H1 (cell line): ENCODE data around the gene GRID2. TPM values are rescaled to one million over a fixed set of nuclear protein-coding genes. Genes with fewer than 3 reads are reported as not detected.

Experiments
- CTCF ChIA-PET: fragments of 300-600 bp; sonication (Branson Sonifier 250); formaldehyde crosslinking; loops from one replicate; lab custom pipeline; 2021; ENCODE audit not compliant: partially characterized antibody; lab: Charles Lee
- POLR2A ChIA-PET: fragments of 300-600 bp; sonication (Branson Sonifier 250); formaldehyde crosslinking; loops from one replicate; lab custom pipeline; 2021; ENCODE audit warnings: inconsistent platforms; ENCODE audit not compliant: partially characterized antibody; lab: Charles Lee
- DNase-seq, 2 experiments: peaks; one replicate each; pipeline versions ENCODE4 v3.0.0 to v3.0.0-alpha.2; 2010 to 2022; ENCODE audit warnings: low spot score in 2 of 2, low read depth in 1 of 2, mixed read lengths in 1 of 2
- FAIRE-seq: peaks from 2 replicates; lab custom pipeline; 2011; peaks lifted over from hg19 to GRCh38; lab: Jason Lieb, UNC
- H2AFZ ChIP-seq: 2 replicates; pipeline ENCODE4 v1.8.1; 2012; ENCODE audit warnings: low read length, inconsistent platforms
- H2AK5ac ChIP-seq: 2 replicates; pipeline ENCODE4 v1.6.1; 2013; ENCODE audit warnings: low read depth, low read length
- H2BK120ac ChIP-seq: replicated peaks from 2 replicates; pipeline ENCODE3; 2013; ENCODE audit warnings: low read depth, low read length, inconsistent platforms
- H2BK12ac ChIP-seq: 2 replicates; pipeline ENCODE4 v1.6.1; 2013; ENCODE audit warnings: low read depth, low read length
- H2BK15ac ChIP-seq: 2 replicates; pipeline ENCODE4 v1.6.1; 2013; ENCODE audit warnings: low read length
- H2BK20ac ChIP-seq: 2 replicates; pipeline ENCODE4 v1.6.1; 2013; ENCODE audit warnings: low read length
- H2BK5ac ChIP-seq: 2 replicates; pipeline ENCODE4 v1.6.1; 2013; ENCODE audit warnings: low read depth, low read length
- H3K14ac ChIP-seq: 2 replicates; pipeline ENCODE4 v1.6.1; 2013; ENCODE audit warnings: inconsistent platforms; ENCODE audit not compliant: insufficient read length
- H3K18ac ChIP-seq: 2 replicates; pipeline ENCODE4 v1.6.1; 2013; ENCODE audit warnings: low read length; ENCODE audit errors: extremely low read depth
- H3K23ac ChIP-seq: 2 replicates; pipeline ENCODE4 v1.6.1; 2013; ENCODE audit warnings: inconsistent platforms; ENCODE audit not compliant: insufficient read length
- H3K23me2 ChIP-seq: 2 replicates; pipeline ENCODE4 v1.6.1; 2013; ENCODE audit warnings: low read depth, low read length
- H3K27ac ChIP-seq: 2 replicates; pipeline ENCODE4 v1.6.1; 2011; ENCODE audit warnings: low read depth, low read length, inconsistent platforms
- H3K27me3 ChIP-seq, 4 experiments: replicated peaks in 1 of 4; 1 replicate in 1 of 4; 2 replicates in 3 of 4; pipeline versions ENCODE4 v1.6.1 to v1.8.1; 2011 to 2013; ENCODE audit warnings: low read length in 3 of 4, mild to moderate bottlenecking in 3 of 4, inconsistent platforms in 2 of 4, mixed read lengths in 2 of 4, moderate library complexity in 1 of 4; ENCODE audit not compliant: control insufficient read depth in 3 of 4, insufficient read depth in 3 of 4; ENCODE audit errors: extremely low read depth in 1 of 4
- H3K36me3 ChIP-seq, 4 experiments: 2 replicates each; pipeline versions ENCODE4 v1.6.1 to v1.8.1; 2011 to 2013; ENCODE audit warnings: mild to moderate bottlenecking in 4 of 4, low read length in 3 of 4, moderate library complexity in 2 of 4, control low read depth in 1 of 4, inconsistent platforms in 1 of 4; ENCODE audit not compliant: insufficient read depth in 4 of 4, control insufficient read depth in 2 of 4
- H3K4ac ChIP-seq: replicated peaks from 2 replicates; pipeline ENCODE3; 2013; ENCODE audit warnings: low read length, low read depth, mixed read lengths, inconsistent platforms; ENCODE audit not compliant: insufficient read length
- H3K4me1 ChIP-seq, 4 experiments: replicated peaks in 1 of 4; 1 replicate in 1 of 4; 2 replicates in 3 of 4; pipeline versions ENCODE4 v1.6.1 to v1.8.1; 2011 to 2013; ENCODE audit warnings: low read length in 3 of 4, inconsistent platforms in 2 of 4, mixed read lengths in 1 of 4; ENCODE audit not compliant: insufficient read depth in 4 of 4, control insufficient read depth in 3 of 4
- H3K4me2 ChIP-seq, 2 experiments: 2 replicates each; pipeline versions ENCODE4 v1.6.1 to v1.8.1; 2011 to 2013; ENCODE audit warnings: low read depth in 2 of 2, low read length in 2 of 2, control low read depth in 1 of 2, inconsistent platforms in 1 of 2, mild to moderate bottlenecking in 1 of 2; ENCODE audit not compliant: insufficient read depth in 1 of 2
- H3K4me3 ChIP-seq, 4 experiments: fragments of 200-600, 300-600 bp in 1 of 4; sonication (generic), shearing (Covaris generic), sonication (Bioruptor Twin) in 1 of 4; 2 replicates each; pipeline versions ENCODE4 v1.5.1 to v1.8.1; 2011 to 2016; ENCODE audit warnings: low read length in 4 of 4, low read depth in 3 of 4, control low read depth in 2 of 4, inconsistent platforms in 2 of 4, mild to moderate bottlenecking in 2 of 4, mixed read lengths in 1 of 4, moderate library complexity in 1 of 4; ENCODE audit not compliant: insufficient read depth in 2 of 4; ENCODE audit errors: extremely low read depth in 1 of 4
- H3K56ac ChIP-seq: replicated peaks from 2 replicates; pipeline ENCODE3; 2013; ENCODE audit warnings: low read depth, mild to moderate bottlenecking, mixed read lengths, low read length, inconsistent platforms; ENCODE audit not compliant: insufficient read length
- H3K79me1 ChIP-seq: 2 replicates; pipeline ENCODE4 v1.6.1; 2013; ENCODE audit warnings: low read depth, low read length, control low read depth
- H3K79me2 ChIP-seq, 2 experiments: 2 replicates each; pipeline versions ENCODE4 v1.6.1 to v1.8.1; 2012 to 2013; ENCODE audit warnings: low read length in 2 of 2, mild to moderate bottlenecking in 2 of 2, inconsistent platforms in 1 of 2; ENCODE audit not compliant: insufficient read depth in 2 of 2, control insufficient read depth in 1 of 2
- H3K9ac ChIP-seq, 4 experiments: replicated peaks in 1 of 4; 1 replicate in 1 of 4; 2 replicates in 3 of 4; pipeline versions ENCODE4 v1.6.1 to v1.8.1; 2011 to 2013; ENCODE audit warnings: low read depth in 3 of 4, low read length in 3 of 4, control low read depth in 2 of 4, mild to moderate bottlenecking in 2 of 4, moderate library complexity in 2 of 4, inconsistent platforms in 1 of 4; ENCODE audit errors: extremely low read depth in 1 of 4
- H3K9me3 ChIP-seq, 2 experiments: 2 replicates each; pipeline versions ENCODE4 v1.6.1 to v1.8.1; 2012 to 2013; ENCODE audit warnings: mild to moderate bottlenecking in 2 of 2, moderate library complexity in 2 of 2, control low read depth in 1 of 2, inconsistent platforms in 1 of 2, low read depth in 1 of 2, low read length in 1 of 2, mixed read lengths in 1 of 2; ENCODE audit not compliant: insufficient read depth in 2 of 2
- H4K20me1 ChIP-seq, 2 experiments: replicated peaks in 1 of 2; 2 replicates each; pipeline versions ENCODE3 to v1.8.1; 2011 to 2013; ENCODE audit warnings: inconsistent platforms in 2 of 2, low read length in 2 of 2, mild to moderate bottlenecking in 1 of 2; ENCODE audit not compliant: insufficient read depth in 2 of 2, control insufficient read depth in 1 of 2
- H4K5ac ChIP-seq: 2 replicates; pipeline ENCODE4 v1.6.1; 2013; ENCODE audit warnings: low read length, low read depth, mixed read lengths, inconsistent platforms; ENCODE audit not compliant: insufficient read length
- H4K8ac ChIP-seq: 2 replicates; pipeline ENCODE4 v1.8.0; 2013; ENCODE audit warnings: mild to moderate bottlenecking, moderate library complexity, low read length, inconsistent platforms; ENCODE audit not compliant: insufficient read depth; ENCODE audit errors: extremely low read depth
- H4K91ac ChIP-seq: replicated peaks from 2 replicates; pipeline ENCODE3; 2013; ENCODE audit warnings: low read length, mixed read lengths, inconsistent platforms; ENCODE audit not compliant: insufficient read length
- ATF3 ChIP-seq: IDR thresholded peaks from 2 replicates; pipeline ENCODE4 v1.6.1; 2011; ENCODE audit warnings: low read depth, mild to moderate bottlenecking, low read length; ENCODE audit not compliant: insufficient read depth
- CEBPB ChIP-seq: IDR thresholded peaks from 2 replicates; pipeline ENCODE4 v1.6.1; 2012; ENCODE audit warnings: low read depth, low read length
- GABPA ChIP-seq: IDR thresholded peaks from 2 replicates; pipeline ENCODE4 v1.6.1; 2011; ENCODE audit warnings: mild to moderate bottlenecking, low read length, moderate library complexity, borderline replicate concordance; ENCODE audit not compliant: insufficient read depth
- GTF2F1 ChIP-seq: IDR thresholded peaks from 2 replicates; pipeline ENCODE4 v1.6.1; 2012; ENCODE audit warnings: low read depth, low read length, improper control_type of control experiment, borderline replicate concordance
- HDAC6 ChIP-seq: IDR thresholded peaks from one replicate; pipeline ENCODE4 v1.7.1; 2012; ENCODE audit warnings: low read depth, mild to moderate bottlenecking, inconsistent platforms, low read length, moderate library complexity
- JUND ChIP-seq: IDR thresholded peaks from 2 replicates; pipeline ENCODE4 v1.6.1; 2011; ENCODE audit warnings: mild to moderate bottlenecking, improper control_type of control experiment, low read length
- MAFK ChIP-seq: IDR thresholded peaks from 2 replicates; pipeline ENCODE4 v1.6.1; 2012; ENCODE audit warnings: low read depth, mild to moderate bottlenecking, improper control_type of control experiment, low read length
- RNF2 ChIP-seq: fragments of 200-900, 300-1000 bp; sonication (generic); IDR thresholded peaks from 2 replicates; pipeline ENCODE4 v1.7.1; 2016; ENCODE audit warnings: borderline replicate concordance, low read depth, mild to moderate bottlenecking, antibody characterized with exemption, low read length; ENCODE audit not compliant: poor library complexity, severe bottlenecking; ENCODE audit errors: missing control alignments
- SAP30 ChIP-seq: fragments of 300-600 bp; sonication (generic); IDR thresholded peaks from 2 replicates; pipeline ENCODE4 v1.7.1; 2012; ENCODE audit warnings: low read length, moderate library complexity, mild to moderate bottlenecking, inconsistent platforms; ENCODE audit not compliant: insufficient read depth, insufficient replicate concordance
- SP2 ChIP-seq: IDR thresholded peaks from 2 replicates; pipeline ENCODE4 v1.6.1; 2012; ENCODE audit warnings: mild to moderate bottlenecking, low read length, inconsistent platforms
- SP4 ChIP-seq: IDR thresholded peaks from 2 replicates; pipeline ENCODE4 v1.6.1; 2012; ENCODE audit warnings: low read length, inconsistent platforms
- TAF7 ChIP-seq: optimal IDR thresholded peaks from 2 replicates; pipeline ENCODE3; 2011; ENCODE audit warnings: low read depth, mild to moderate bottlenecking, inconsistent platforms, low read length, moderate library complexity, borderline replicate concordance
- WGBS, 2 experiments: shearing (Covaris generic) in 1 of 2; methylation state at CpG; one replicate each; pipeline versions ENCODE4 v1.1.6 to v1.1.7; 2013 to 2015; ENCODE audit warnings: low lambda C conversion rate in 2 of 2, mixed read lengths in 2 of 2, inconsistent platforms in 1 of 2, low coverage in 1 of 2, missing lambda C conversion rate in 1 of 2; ENCODE audit not compliant: insufficient replicate concordance in 2 of 2, insufficient coverage in 1 of 2, insufficient read length in 1 of 2; ENCODE audit errors: extremely low coverage in 1 of 2, missing lambda C conversion rate in 1 of 2; 5-methylcytosine and 5-hydroxymethylcytosine counted together
- polyA plus RNA-seq, 7 experiments: library from polyadenylated mRNA; depleted of rRNA in 3 of 7; stranded (reverse) in 5 of 7; unstranded in 2 of 7; fragments of >200 nt in 5 of 7; fragments of 200-250 nt in 2 of 7; gene quantifications; 1 replicate in 5 of 7; 2 replicates in 1 of 7; 4 replicates in 1 of 7; pipeline versions ENCODE4 v1.2.1 to v1.2.3, GENCODE V29; 2011 to 2013; ENCODE audit warnings: missing spikeins in 2 of 7, mixed read lengths in 2 of 7
- total RNA-seq: library from RNA; stranded (reverse); fragmentation: NEBNext Ultra II Directional; extraction: Animal tissue kit (Norgen Biotek cat#: 25700); gene quantifications from 2 replicates; pipeline ENCODE4 v1.2.1, GENCODE V29; 2021

The GRID2 gene
- total and polyA plus RNA-seq, 2 of the 8 experiments (the other 6 are each of a cell fraction or from before 2014, with no cell fraction given) = 31.1 to 81.9 TPM

- Histone ChIP-seq H3K79me2 (no peaks in the 10 kb centered on the region), H3K36me3 (peaks cover 0 to 2% (median 0%) of the 10 kb centered on the region in 4 experiments; a peak in 1 of 8 replicates), H3K4me3 (no peak overlapping the region), H2BK5ac (no peak overlapping the region), H3K27ac (no peak overlapping the region), H3K14ac (no peak overlapping the region), H2BK20ac (no peak overlapping the region), H2BK12ac (no peak overlapping the region), H2BK120ac (no peak overlapping the region), H3K9ac (no peak overlapping the region), H3K4ac (no peak overlapping the region), H3K4me1 (peaks cover 0 to 3% (median 0%) of the 10 kb centered on the region in 4 experiments; a peak in 2 of 7 replicates), H4K20me1 (no peaks in the 10 kb centered on the region), H3K4me2 (no peak overlapping the region), H4K8ac (no peak overlapping the region), H3K56ac (no peak overlapping the region), H3K18ac (no peak overlapping the region), H2AFZ (no peak overlapping the region), H3K23ac (no peak overlapping the region), H3K23me2 (no peaks in the 10 kb centered on the region), H4K91ac (no peak overlapping the region), H3K9me3 (no peaks in the 10 kb centered on the region), H2BK15ac (no peak overlapping the region), H4K5ac (no peak overlapping the region), H3K27me3 (no peaks in the 10 kb centered on the region), H2AK5ac (no peak overlapping the region), H3K79me1 (no peaks in the 10 kb centered on the region)
- ChIA-PET CTCF (interaction anchor here (1.1 to 1.8 kb wide), 4 partner anchors 9 to 66 kb away, joined by 3 to 4 read pairs (median 3); no protein-coding TSS in a partner anchor), POLR2A (no interaction called here)
- no peak for DNase-seq
- FAIRE-seq = no peak
- WGBS, 2 experiments = 96% methylated on average over 1 of the region's 1 CpG; no CpG with 5 or more reads in 1 of the 2 experiments
- no peak for TF ChIP-seq ATF3
- TF ChIP-seq GTF2F1 = no peak
- TF ChIP-seq RNF2 = no peak
- no peak for TF ChIP-seq JUND
- no peak for TF ChIP-seq SP2
- no peak for TF ChIP-seq GABPA
- TF ChIP-seq TAF7 = no peak
- no peak for TF ChIP-seq CEBPB
- TF ChIP-seq HDAC6 = no peak
- no peak for TF ChIP-seq SP4
- no peak for TF ChIP-seq SAP30
- no peak for TF ChIP-seq MAFK
These were observed 1473.3 kb downstream of the GRID2 start for GRCh38 chr4:93777081-93777460.
